GM12874 (cell line): ENCODE measurements around the gene DMBT1.

ENCODE experiments used
- CTCF ChIP-seq: IDR thresholded peaks from 2 replicates; pipeline ENCODE4 v1.5.1; 2011; ENCODE audit warnings: low read depth, mild to moderate bottlenecking, control low read depth, low read length, moderate library complexity; ENCODE audit not compliant: insufficient read depth

The DMBT1 gene

GRCh38 chr10:122624546-122624945 is 64.0 kb downstream of the DMBT1 start:
- no peak for TF ChIP-seq CTCF

- no peak for TF ChIP-seq CTCF
Observed at GRCh38 chr10:122630526-122630925, 70.0 kb downstream of the DMBT1 start.

- no peak for TF ChIP-seq CTCF
Observed at GRCh38 chr10:122632031-122632430, 71.5 kb downstream of the DMBT1 start.

- TF ChIP-seq CTCF, result no peak
Observed at GRCh38 chr10:122632576-122632975, 72.0 kb downstream of the DMBT1 start.

DNA sequence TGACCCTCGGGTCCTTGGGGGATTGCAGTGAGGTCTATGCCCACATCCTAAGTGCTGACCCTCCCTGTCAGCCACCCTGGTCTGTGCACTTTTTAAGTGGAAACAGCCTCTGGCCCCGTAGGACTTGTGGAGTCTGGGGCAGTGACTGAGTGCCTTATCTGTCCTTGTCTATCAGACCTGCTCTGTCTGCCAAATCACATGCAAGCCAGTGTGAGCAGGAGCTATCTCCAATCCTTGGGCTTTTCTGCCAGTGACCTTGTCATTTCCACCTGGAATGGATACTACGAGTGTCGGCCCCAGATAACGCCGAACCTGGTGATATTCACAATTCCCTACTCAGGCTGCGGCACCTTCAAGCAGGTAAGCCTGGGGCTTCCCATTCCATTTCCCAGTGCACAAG is 76.4 kb downstream of the DMBT1 start:
- TF ChIP-seq CTCF, result no peak

DNA sequence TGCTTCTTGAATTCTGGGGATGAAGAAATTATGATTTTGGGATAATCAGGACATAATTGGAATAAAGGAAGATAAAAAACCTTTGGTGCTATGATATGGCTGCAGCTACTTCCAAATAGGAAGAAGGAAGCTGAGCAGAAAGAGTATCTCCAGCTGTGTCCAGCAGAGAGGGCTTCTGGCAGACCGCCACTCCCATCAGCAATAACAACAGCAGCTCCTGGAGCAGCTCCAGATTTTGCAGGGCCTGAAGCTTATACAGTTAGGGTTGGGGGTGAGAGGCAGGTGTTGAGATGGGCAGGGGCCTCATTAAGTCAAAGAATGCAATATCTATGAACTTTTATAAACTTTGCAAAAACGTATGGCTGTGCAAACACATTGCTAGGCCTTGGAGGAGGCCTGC is 76.8 kb downstream of the DMBT1 start:
- TF ChIP-seq CTCF, result no peak

GRCh38 chr10:122638106-122638505 is 77.6 kb downstream of the DMBT1 start:
- no peak for TF ChIP-seq CTCF

- TF ChIP-seq CTCF, result no peak
Observed at GRCh38 chr10:122639801-122640200, 79.2 kb downstream of the DMBT1 start.
